GM18508 (cell line): ENCODE results near the gene UPP2.

ENCODE experiments used
- ATAC-seq: cut with Tn5 transposase; IDR thresholded peaks from one replicate; pipeline ENCODE4 v1.9.1; 2021; ENCODE audit warnings: moderate number of reproducible peaks; ENCODE audit not compliant: insufficient read depth, unreplicated experiment

UPP2 gene

GRCh38 chr2:158101384-158101926 is at the start of gene UPP2:
Gene UPP2 (plus strand): TSS chr2:158101876. CDS start chr2:158102064, 188 bp downstream.
- ATAC-seq = no peak

GRCh38 chr2:158052761-158053160 is 48.9 kb upstream of the UPP2 start:
- ATAC-seq = no peak

- ATAC-seq = no peak
Measured at GRCh38 chr2:158056875-158057274, 44.8 kb upstream of the UPP2 start.

DNA sequence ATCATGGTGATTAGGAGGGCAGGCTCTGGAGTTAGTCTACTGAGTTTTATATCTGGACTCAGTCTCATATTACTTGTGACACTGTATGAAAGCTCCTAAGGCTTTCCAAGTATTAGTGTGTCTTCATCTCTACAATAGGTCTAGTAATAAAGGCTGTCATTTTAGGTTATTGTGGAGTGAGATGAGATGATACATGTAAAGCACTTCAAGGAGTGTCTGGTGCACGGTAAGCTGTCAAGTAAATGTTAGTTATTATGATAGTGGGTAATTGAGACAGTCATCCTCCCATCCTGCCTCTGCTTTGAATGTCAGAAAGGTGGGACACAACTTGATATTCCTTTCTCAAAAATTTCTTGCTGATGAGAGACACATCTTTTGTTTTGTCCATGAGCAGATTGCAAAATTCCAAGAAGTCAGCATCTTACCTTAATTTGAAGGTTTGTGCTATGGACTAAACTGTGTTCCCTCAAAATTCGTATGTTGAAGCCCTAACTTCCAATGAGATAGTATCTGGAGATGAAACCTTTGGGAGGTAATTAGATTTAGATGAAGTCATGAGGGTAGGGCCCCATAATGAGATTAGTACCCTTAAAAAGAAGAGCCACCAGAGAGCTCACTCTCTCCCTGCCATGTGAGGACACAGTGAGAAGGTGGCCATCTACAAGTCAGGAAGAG is 41.4 kb upstream of the UPP2 start:
- no peak for ATAC-seq

GRCh38 chr2:158060835-158061435 is 40.7 kb upstream of the UPP2 start:
- ATAC-seq = no peak

- no peak for ATAC-seq
Measured at GRCh38 chr2:158061763-158062162, 39.9 kb upstream of the UPP2 start.

DNA sequence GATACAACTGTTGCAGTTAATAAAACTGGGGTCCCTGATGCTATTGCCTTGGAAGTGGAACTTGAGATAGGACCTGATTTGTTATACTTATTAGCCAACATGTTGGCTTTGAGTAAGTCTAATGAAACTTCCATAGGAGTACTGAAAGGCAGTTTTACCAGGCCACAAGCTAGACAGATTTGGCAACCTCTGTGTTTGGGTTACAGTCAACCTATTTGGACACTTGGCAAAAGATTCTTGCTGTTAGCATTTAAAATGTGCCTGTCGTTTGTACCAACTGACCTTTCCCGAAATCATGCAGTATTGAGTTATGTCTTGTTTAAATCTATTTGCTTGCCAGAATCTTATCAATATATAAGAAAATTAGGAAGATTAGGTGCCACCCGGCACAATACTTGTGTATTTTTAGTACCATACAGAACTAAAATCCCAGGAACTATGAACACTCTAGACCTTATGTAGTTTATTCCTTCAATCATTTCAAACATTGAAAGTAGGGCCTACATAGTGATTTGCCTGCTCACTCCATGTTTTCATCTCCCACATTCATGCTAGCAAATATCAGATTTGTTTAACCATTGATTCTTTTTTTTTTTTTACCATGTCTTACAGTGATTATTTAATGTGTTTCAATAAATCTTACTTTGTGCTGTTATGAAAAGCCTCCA is 35.5 kb upstream of the UPP2 start:
- no peak for ATAC-seq

- no peak for ATAC-seq
Measured at GRCh38 chr2:158071018-158071417, 30.7 kb upstream of the UPP2 start.

DNA sequence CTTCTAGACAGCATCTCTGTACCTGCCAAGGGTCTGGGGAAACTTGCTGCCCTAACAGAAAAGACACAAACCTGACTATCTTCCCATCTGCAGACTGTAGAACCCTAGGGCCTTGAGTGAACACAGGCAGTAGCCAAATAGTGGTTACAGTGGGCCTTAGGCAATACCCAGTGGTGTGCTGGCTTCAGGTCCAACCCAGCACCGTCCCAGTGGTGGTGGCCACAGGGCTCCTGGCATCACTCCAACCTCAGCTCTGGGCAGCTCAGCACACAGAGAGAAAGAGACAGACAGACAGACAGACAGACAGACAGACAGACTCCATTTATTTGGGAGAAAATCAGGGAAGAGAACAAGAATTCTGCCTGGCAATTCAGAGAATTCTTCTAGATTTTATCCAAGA is 29.3 kb upstream of the UPP2 start:
- no peak for ATAC-seq

GRCh38 chr2:158079672-158080071 is 22.0 kb upstream of the UPP2 start:
- no peak for ATAC-seq

- no peak for ATAC-seq
Measured at GRCh38 chr2:158088093-158088492, 13.6 kb upstream of the UPP2 start.

DNA sequence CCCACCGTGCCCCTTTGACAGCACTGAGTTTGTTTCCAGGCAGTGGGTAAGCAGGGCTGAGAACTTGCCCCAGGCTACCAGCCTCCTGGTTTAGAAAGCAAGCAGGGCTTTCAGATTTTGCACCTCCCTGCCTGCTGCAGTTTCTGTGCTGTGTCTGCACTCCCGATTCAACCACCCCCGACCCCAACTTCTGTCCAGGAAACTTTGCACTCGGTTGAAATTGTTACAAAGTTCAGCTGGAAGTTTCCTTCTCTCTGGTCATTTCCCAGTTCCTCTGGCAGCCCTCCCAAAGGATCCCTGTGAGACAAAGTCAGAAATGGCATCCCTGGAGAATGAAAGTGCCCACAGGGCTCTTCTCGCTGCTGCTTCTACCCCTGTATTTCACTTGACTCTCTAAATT is 12.4 kb upstream of the UPP2 start:
- ATAC-seq = no peak

- ATAC-seq = no peak
Measured at GRCh38 chr2:158091647-158092046, 10.0 kb upstream of the UPP2 start.

- no peak for ATAC-seq
Measured at GRCh38 chr2:158094487-158095092, 7.1 kb upstream of the UPP2 start.

- ATAC-seq = no peak
Measured at GRCh38 chr2:158095269-158095668, 6.4 kb upstream of the UPP2 start.

GRCh38 chr2:158095912-158096311 is 5.8 kb upstream of the UPP2 start:
- no peak for ATAC-seq

DNA sequence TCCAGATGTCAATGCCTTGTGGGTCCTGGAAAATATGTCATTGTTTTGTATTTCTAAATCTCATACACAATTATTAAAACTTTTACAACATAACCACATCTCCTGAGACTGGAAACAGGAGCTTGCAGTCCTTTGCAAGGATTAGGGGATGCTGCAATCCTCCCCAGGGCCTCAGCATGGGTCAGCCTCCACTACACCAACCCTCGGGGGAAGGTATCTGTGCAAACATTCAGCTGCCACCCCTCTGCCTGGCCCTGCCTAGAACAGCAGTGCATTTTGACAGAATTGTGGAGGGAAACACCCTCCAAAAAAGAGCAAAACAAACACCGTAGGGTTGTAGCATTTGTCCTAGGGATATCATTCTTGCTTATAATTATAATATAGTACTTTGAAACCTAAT is 4.2 kb upstream of the UPP2 start:
- ATAC-seq = no peak

GRCh38 chr2:158098178-158098577 is 3.5 kb upstream of the UPP2 start:
- ATAC-seq = no peak

- no peak for ATAC-seq
Measured at GRCh38 chr2:158099716-158100115, 2.0 kb upstream of the UPP2 start.

DNA sequence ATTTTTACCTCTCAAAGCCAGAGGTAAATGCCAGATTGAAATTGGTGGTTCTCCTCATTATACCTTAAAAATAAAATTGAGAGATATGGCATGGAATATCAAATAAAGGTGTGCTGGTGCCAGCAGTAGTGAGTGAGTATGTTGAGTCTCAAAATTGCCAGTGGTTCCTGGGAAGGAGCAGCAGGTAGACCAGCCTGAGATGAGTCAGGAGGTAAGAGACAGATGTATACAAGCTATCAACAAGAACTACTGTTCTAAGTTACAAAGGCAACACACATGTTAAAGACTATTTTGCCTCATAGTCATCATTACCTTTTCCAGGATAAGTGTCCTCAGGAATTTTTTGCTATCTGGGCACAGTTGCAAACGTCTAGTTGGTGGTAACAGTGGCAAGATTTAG is 1.3 kb upstream of the UPP2 start:
- no peak for ATAC-seq

DNA sequence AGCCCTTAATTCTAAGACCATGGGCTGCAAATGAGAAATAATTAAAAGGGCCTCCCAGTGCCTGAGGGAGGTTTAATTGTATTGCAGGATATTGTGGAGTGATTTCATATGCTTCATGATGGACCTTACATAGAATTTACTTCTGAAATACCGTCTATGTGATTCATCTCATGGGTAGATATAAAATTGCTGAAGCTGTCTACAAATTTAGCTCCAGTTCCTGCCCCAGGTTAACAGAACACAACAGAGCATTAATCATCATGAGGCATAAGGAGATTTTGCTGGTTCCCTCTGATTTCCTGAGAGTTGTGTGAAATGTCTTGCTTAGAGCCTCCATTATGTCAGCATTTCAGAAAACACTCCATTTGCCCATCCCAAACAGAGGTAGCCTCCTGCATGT is 770 bp downstream of the UPP2 start:
- no peak for ATAC-seq
